Psoas muscle (tissue), 8 donors: ENCODE measurements around the gene LIPF. TPM values are rescaled to one million over a fixed set of nuclear protein-coding genes. Genes with fewer than 3 reads are reported as not detected.

Experiments
- ATAC-seq, 4 donors: fragments of 200-7000 bp; cut with Tn5 transposase; one replicate each; pipeline ENCODE4 v1.9.1; 2020; ENCODE audit warnings: moderate library complexity in 3 of 4, mild to moderate bottlenecking in 2 of 4
- DNase-seq, 2 donors: peaks; one replicate each; pipeline ENCODE4 v3.0.0-alpha.2; 2020
- H3K27ac ChIP-seq: fragments of 200-600 bp; one replicate; pipeline ENCODE4 v1.8.0; 2022
- H3K27me3 ChIP-seq, 3 donors: fragments of 200-600 bp in 1 of 3; one replicate each; pipeline versions ENCODE4 v1.6.1 to v1.8.0; 2013 to 2022; ENCODE audit warnings: low read length in 2 of 3, mild to moderate bottlenecking in 2 of 3, moderate library complexity in 1 of 3; ENCODE audit not compliant: insufficient read depth in 3 of 3
- H3K36me3 ChIP-seq, 2 donors: fragments of 200-600 bp in 1 of 2; one replicate each; pipeline versions ENCODE4 v1.6.1 to v1.8.0; 2013 to 2022; ENCODE audit warnings: low read depth in 1 of 2, mild to moderate bottlenecking in 1 of 2, moderate library complexity in 1 of 2; ENCODE audit not compliant: insufficient read depth in 1 of 2
- H3K4me1 ChIP-seq: fragments of 200-600 bp; one replicate; pipeline ENCODE4 v1.8.0; 2022
- H3K4me3 ChIP-seq: fragments of 200-600 bp; one replicate; pipeline ENCODE4 v1.8.0; 2022; ENCODE audit warnings: mild to moderate bottlenecking
- H3K9me3 ChIP-seq: fragments of 200-600 bp; one replicate; pipeline ENCODE4 v1.8.0; 2022
- CTCF ChIP-seq: fragments of 200-600 bp; IDR thresholded peaks from one replicate; pipeline ENCODE4 v1.8.0; 2022; ENCODE audit warnings: antibody characterized with exemption
- WGBS, 3 donors: extraction: QIAGEN DNeasy Blood & Tissue Kit; methylation state at CpG; one replicate each; pipeline versions ENCODE4 v1.1.6 to v1.1.7; 2013; 5-methylcytosine and 5-hydroxymethylcytosine counted together
- intact Hi-C, 2 donors: fragments of 100-400 bp; cut with DNase I; formaldehyde crosslinking; loops; one replicate each; pipeline versions ENCODE4 v1.11.0 to v1.14.2; 2022
- polyA plus RNA-seq, 3 donors: library from polyadenylated mRNA; stranded (reverse); fragments of 200-250 nt; gene quantifications; one replicate each; pipeline ENCODE4 v1.2.3, GENCODE V29; 2013
- total RNA-seq, 4 donors: library from RNA; stranded (reverse); fragmentation: NEBNext Ultra II Directional in 2 of 4; extraction: Animal tissue kit (Norgen Biotek cat#: 25700) in 2 of 4; gene quantifications; one replicate each; pipeline versions ENCODE4 v1.2.1 to v1.2.4, GENCODE V29; 2021 to 2023
- donor health status: healthy with polysubstance abuse.
- donor health status: DM: no; HTN: no; CAD: no; lungs with moderate emphysema.
- donor health status: Bipolar disorder and iron deficiency.
- donor health status: healthy.
- donor health status: DM: yes; HTN: yes; CAD: no.
- donor health status: DM: no; HTN: no; CAD: no.
- donor health status: DM: no; HTN: no; CAD: no.
- donor health status: DM: yes; HTN: yes; CAD: no.

LIPF gene
- total and polyA plus RNA-seq, 7 donors: 0.06 to 0.74 (median 0.70) TPM; not detected in 4

GRCh38 chr10:88642963-88643362 is 21.3 kb upstream of the LIPF start:
- DNase-seq (no peak), ATAC-seq (no peak)
- Histone ChIP-seq H3K27me3 (no peaks in the 10 kb centered on the region), H3K9me3 (no peaks in the 10 kb centered on the region), H3K4me3 (no peak overlapping the region), H3K4me1 (no peaks in the 10 kb centered on the region), H3K36me3 (no peaks in the 10 kb centered on the region), H3K27ac (no peak overlapping the region)
- no peak for TF ChIP-seq CTCF
- intact Hi-C loops: no loop called here

GRCh38 chr10:88647061-88647615 is 17.1 kb upstream of the LIPF start:
- intact Hi-C loops: no loop called here
- no peak overlapping the region for H3K4me3 ChIP-seq
- no peaks in the 10 kb centered on the region for H3K4me1 ChIP-seq
- no peaks in the 10 kb centered on the region for H3K36me3 ChIP-seq
- H3K27me3 ChIP-seq: no peaks in the 10 kb centered on the region
- ATAC-seq (no peak), DNase-seq (no peak)
- no peak for TF ChIP-seq CTCF
- no peak overlapping the region for H3K27ac ChIP-seq
- no peaks in the 10 kb centered on the region for H3K9me3 ChIP-seq
- 53 to 85% (median 56%) methylated on average over 2 of the region's 2 CpGs for WGBS, 3 donors

GRCh38 chr10:88651101-88651551 is 13.1 kb upstream of the LIPF start:
- H3K4me3 ChIP-seq: no peak overlapping the region
- no peaks in the 10 kb centered on the region for H3K4me1 ChIP-seq
- H3K9me3 ChIP-seq: no peaks in the 10 kb centered on the region
- intact Hi-C loops: no loop called here
- ATAC-seq (no peak), DNase-seq (no peak)
- H3K36me3 ChIP-seq: no peaks in the 10 kb centered on the region
- no peaks in the 10 kb centered on the region for H3K27me3 ChIP-seq
- TF ChIP-seq CTCF: no peak
- H3K27ac ChIP-seq: no peak overlapping the region

- H3K27ac ChIP-seq: no peak overlapping the region
- H3K4me3 ChIP-seq: no peak overlapping the region
- intact Hi-C loops: no loop called here
- H3K9me3 ChIP-seq: no peaks in the 10 kb centered on the region
- no peak for TF ChIP-seq CTCF
- WGBS, 3 donors: 85 to 91% (median 91%) methylated on average over 2 of the region's 2 CpGs
- ATAC-seq (no peak), DNase-seq (no peak)
- no peaks in the 10 kb centered on the region for H3K4me1 ChIP-seq
- no peaks in the 10 kb centered on the region for H3K27me3 ChIP-seq
- H3K36me3 ChIP-seq: no peaks in the 10 kb centered on the region
Measured at GRCh38 chr10:88652616-88653015, 11.6 kb upstream of the LIPF start.

GRCh38 chr10:88657901-88658300 is 6.3 kb upstream of the LIPF start:
- Histone ChIP-seq H3K4me1 (no peaks in the 10 kb centered on the region), H3K27ac (no peak overlapping the region), H3K9me3 (no peaks in the 10 kb centered on the region), H3K27me3 (no peaks in the 10 kb centered on the region), H3K36me3 (no peaks in the 10 kb centered on the region), H3K4me3 (no peak overlapping the region)
- WGBS, 3 donors: 39 to 67% (median 53%) methylated on average over 1 of the region's 1 CpG
- ATAC-seq: no peak
- intact Hi-C loops: no loop called here
- no peak for DNase-seq
- no peak for TF ChIP-seq CTCF
